Measurements from ENCODE around the gene ZNF124. TPM values are rescaled to one million over a fixed set of nuclear protein-coding genes. Genes with fewer than 3 reads are reported as not detected.

The ZNF124 gene
- total and polyA plus RNA-seq, 2 of the 13 experiments (the other 11 are each of a cell fraction or from before 2014, with no cell fraction given) = 9.7 to 134 TPM

DNA sequence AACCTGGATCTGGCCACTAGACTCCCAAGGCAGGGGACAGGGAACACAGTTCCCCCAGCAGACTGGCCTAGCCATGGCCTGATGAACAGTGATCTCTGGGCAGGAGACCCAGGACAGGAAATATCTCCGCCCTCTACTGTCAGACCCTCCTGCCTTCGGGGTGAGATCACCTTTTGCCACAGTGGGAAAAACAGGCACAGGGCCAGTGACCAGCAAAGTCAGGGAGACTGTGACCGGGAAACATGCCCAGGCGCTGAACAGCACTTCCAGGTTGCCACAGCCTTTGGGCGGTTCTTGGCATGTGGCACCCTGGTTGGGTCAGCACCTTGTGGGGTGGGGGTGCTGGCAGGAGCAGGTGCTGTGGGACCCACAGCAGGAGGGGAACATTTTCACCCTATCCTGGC lies 58.7 kb downstream of the ZNF124 start (continued):
- TF ChIP-seq, protein P1, sequence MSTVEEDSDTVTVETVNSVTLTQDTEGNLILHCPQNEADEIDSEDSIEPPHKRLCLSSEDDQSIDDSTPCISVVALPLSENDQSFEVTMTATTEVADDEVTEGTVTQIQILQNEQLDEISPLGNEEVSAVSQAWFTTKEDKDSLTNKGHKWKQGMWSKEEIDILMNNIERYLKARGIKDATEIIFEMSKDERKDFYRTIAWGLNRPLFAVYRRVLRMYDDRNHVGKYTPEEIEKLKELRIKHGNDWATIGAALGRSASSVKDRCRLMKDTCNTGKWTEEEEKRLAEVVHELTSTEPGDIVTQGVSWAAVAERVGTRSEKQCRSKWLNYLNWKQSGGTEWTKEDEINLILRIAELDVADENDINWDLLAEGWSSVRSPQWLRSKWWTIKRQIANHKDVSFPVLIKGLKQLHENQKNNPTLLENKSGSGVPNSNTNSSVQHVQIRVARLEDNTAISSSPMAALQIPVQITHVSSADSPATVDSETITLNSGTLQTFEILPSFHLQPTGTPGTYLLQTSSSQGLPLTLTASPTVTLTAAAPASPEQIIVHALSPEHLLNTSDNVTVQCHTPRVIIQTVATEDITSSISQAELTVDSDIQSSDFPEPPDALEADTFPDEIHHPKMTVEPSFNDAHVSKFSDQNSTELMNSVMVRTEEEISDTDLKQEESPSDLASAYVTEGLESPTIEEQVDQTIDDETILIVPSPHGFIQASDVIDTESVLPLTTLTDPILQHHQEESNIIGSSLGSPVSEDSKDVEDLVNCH (CRISPR knock-in tag; IDR thresholded peaks at IDR 0.05) = no peak
- TF ChIP-seq ZNF136 (CRISPR knock-in tag; IDR thresholded peaks at IDR 0.05; ENCODE audit: low read depth) = 0 out of 2 replicates have a peak, but pooled peaks have one; percentile 54
- TF ChIP-seq ARNT2 (CRISPR knock-in tag; IDR thresholded peaks at IDR 0.05; ENCODE audit: low read depth) = no peak
- peak; percentile 70 for TF ChIP-seq ZFX (CRISPR knock-in tag; IDR thresholded peaks at IDR 0.05; ENCODE audit: low read depth)
- TF ChIP-seq ZNF274 (CRISPR knock-in tag; IDR thresholded peaks at IDR 0.05) = peak; percentile 44; the same call in 1 of the 2 replicates
- no peak for TF ChIP-seq AHR (CRISPR knock-in tag; IDR thresholded peaks at IDR 0.05)
- peak; percentile 33; the same call in 1 of the 2 replicates for TF ChIP-seq AFF4 (CRISPR knock-in tag; IDR thresholded peaks at IDR 0.05)
- peak; percentile 51; the same call in 1 of the 2 replicates for TF ChIP-seq GATAD1 (CRISPR knock-in tag; IDR thresholded peaks at IDR 0.05)
- 0 out of 2 replicates have a peak, but pooled peaks have one; percentile 6 for TF ChIP-seq MTA1 (CRISPR knock-in tag; IDR thresholded peaks at IDR 0.05; ENCODE audit: borderline replicate concordance)
- TF ChIP-seq RNF2 (conservative IDR thresholded peaks at IDR 0.05; ENCODE audit: low read depth) = 0 out of 2 replicates have a peak, but pooled peaks have one; percentile 36
- TF ChIP-seq ATF7 (IDR thresholded peaks at IDR 0.05) = peak; percentile 21; the same call in 1 of the 2 replicates
- TF ChIP-seq ATF7 (CRISPR knock-in tag; IDR thresholded peaks at IDR 0.05) = peak; percentile 76
- TF ChIP-seq TARDBP (CRISPR knock-in tag; IDR thresholded peaks at IDR 0.05) = 0 out of 2 replicates have a peak, but pooled peaks have one; percentile 8
- TF ChIP-seq ZNF616 (CRISPR knock-in tag; IDR thresholded peaks at IDR 0.05; ENCODE audit: low read depth) = no peak
- TF ChIP-seq GABPB1 (CRISPR knock-in tag; IDR thresholded peaks at IDR 0.05) = peak; percentile 54
- TF ChIP-seq JUN (CRISPR knock-in tag; IDR thresholded peaks at IDR 0.05) = peak; percentile 90
- peak; percentile 44; the same call in 1 of the 2 replicates for TF ChIP-seq FOXO1 (CRISPR knock-in tag; IDR thresholded peaks at IDR 0.05)
- TF ChIP-seq, protein P2, sequence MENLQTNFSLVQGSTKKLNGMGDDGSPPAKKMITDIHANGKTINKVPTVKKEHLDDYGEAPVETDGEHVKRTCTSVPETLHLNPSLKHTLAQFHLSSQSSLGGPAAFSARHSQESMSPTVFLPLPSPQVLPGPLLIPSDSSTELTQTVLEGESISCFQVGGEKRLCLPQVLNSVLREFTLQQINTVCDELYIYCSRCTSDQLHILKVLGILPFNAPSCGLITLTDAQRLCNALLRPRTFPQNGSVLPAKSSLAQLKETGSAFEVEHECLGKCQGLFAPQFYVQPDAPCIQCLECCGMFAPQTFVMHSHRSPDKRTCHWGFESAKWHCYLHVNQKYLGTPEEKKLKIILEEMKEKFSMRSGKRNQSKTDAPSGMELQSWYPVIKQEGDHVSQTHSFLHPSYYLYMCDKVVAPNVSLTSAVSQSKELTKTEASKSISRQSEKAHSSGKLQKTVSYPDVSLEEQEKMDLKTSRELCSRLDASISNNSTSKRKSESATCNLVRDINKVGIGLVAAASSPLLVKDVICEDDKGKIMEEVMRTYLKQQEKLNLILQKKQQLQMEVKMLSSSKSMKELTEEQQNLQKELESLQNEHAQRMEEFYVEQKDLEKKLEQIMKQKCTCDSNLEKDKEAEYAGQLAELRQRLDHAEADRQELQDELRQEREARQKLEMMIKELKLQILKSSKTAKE (CRISPR knock-in tag; IDR thresholded peaks at IDR 0.05; ENCODE audit: borderline replicate concordance) = peak; percentile 71
- no peak for TF ChIP-seq ZNF589 (CRISPR knock-in tag; conservative IDR thresholded peaks at IDR 0.05)
- TF ChIP-seq HNF4A (CRISPR knock-in tag; IDR thresholded peaks at IDR 0.05) = peak; percentile 38
- TF ChIP-seq REPIN1 (CRISPR knock-in tag; IDR thresholded peaks at IDR 0.05; ENCODE audit: borderline replicate concordance, low read depth) = peak; percentile 31; the same call in 1 of the 2 replicates
- no peak for TF ChIP-seq NCOA2 (CRISPR knock-in tag; IDR thresholded peaks at IDR 0.05)
- no peak for TF ChIP-seq RORA (CRISPR knock-in tag; IDR thresholded peaks at IDR 0.05)
- no peak for TF ChIP-seq SRSF1 (optimal IDR thresholded peaks at IDR 0.05; ENCODE audit: low read depth, low read length)
- peak; percentile 67 for TF ChIP-seq GATAD2A (CRISPR knock-in tag; IDR thresholded peaks at IDR 0.05)

All from HepG2 (cell line).